PC-3 (cell line): ENCODE data around the gene TRPM1.
A peak's percentile ranks its signal among the peaks of the same experiment; 100 is the strongest.

Experiments used
- CTCF ChIP-seq: fragments of 300-600 bp; sonication (generic); conservative IDR thresholded peaks from 2 replicates; pipeline ENCODE4 v1.5.1; 2017; ENCODE audit warnings: antibody characterized with exemption, low read depth, mild to moderate bottlenecking, low read length
- EZH2 ChIP-seq: fragments of 300-600 bp; sonication (generic); IDR thresholded peaks from one replicate; pipeline ENCODE4 v1.6.1; 2017; ENCODE audit warnings: antibody characterized with exemption, mild to moderate bottlenecking, low read length; ENCODE audit not compliant: unreplicated experiment

- TF ChIP-seq CTCF, result peak; percentile 54
- TF ChIP-seq EZH2, result no peak
These were observed 43.9 kb upstream of the TRPM1 start for GRCh38 chr15:31145271-31145911.
